MM.1S (cell line): ENCODE data around the gene DDX60.

ENCODE experiments used
- CTCF ChIP-seq: fragments of 300-600 bp; sonication (generic); IDR thresholded peaks from 2 replicates; pipeline ENCODE4 v1.5.1; 2016; ENCODE audit warnings: antibody characterized with exemption, low read length, mixed read lengths
- EZH2 ChIP-seq: fragments of 300-600 bp; sonication (generic); optimal IDR thresholded peaks from 2 replicates; pipeline ENCODE3; 2017; ENCODE audit warnings: low read depth, mild to moderate bottlenecking, antibody characterized with exemption, low read length, mixed read lengths

GRCh38 chr4:168275836-168276235 lies 42.7 kb downstream of the DDX60 start:
- no peak for TF ChIP-seq CTCF
- no peak for TF ChIP-seq EZH2
